NCI-H1436 treated with DMSO at 0.1 percent for 48 hours (cell line): ENCODE measurements around the gene CRYGD.
"Not testable (repeated sequence)": the region's sequence is repeated elsewhere in the genome, so short reads cannot be mapped to it uniquely, and the experiment has no call there.

Experiments
- DNase-seq: peaks from one replicate; lab custom pipeline; 2025; lab: John Stamatoyannopoulos, UW

Gene CRYGD

DNA sequence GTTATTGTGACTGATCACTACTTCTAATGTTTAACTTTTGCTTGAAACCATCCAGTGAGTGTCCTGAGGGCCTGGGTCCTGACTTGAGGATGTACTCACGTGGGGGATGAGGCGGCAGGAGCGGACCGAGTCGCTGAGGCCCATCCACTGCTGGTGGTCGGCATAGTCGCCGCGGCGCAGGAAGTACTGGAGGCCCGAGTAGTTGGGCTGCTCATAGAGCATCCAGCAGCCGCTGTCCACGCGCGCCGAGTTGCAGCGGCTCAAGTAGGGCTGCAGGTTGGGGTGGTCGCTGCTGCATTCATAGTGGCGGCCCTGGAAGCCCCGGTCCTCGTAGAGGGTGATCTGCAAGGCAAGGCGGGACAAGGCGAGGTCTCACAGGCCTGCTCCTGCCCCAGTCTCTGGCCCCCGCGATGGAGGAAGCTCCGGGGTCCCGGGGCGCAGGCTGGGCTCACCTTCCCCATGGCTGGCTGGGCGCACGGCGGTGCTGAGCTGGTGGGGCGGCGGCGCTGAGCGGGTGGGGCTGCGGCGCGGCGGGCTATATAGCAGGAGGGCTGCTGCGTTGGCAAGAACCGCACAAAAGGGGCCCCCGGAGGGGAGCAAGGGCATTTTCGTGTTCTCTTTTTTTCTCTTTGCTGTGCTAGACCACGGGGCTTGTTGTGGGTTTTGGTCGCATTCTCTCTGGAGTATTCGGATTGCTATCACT, at the start of gene CRYGD:
Gene CRYGD, minus strand, starts transcription at position 512 of the 703 bp plus-strand sequence. Its CDS starts 51 bp downstream, at position 461.
- DNase-seq: not testable (repeated sequence)

DNA sequence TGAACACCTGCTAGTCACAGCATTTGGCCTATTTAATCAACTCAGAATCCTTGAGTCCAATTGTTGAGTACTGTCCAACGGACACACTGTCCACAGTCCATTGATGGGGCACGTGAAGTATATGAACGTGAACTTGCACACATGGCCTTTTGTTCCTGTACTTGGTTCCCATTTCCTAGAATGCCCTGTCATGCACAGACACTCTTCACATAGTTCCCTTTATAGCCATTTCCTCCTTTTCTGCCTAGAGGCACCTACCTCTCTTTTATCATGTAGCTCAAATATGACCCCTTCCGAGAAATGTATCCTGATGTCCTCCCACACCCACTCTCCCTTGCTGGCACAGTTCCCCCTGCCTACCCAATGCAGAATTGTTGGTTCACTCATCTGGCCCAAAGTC, 47.8 kb upstream of the CRYGD start:
- DNase-seq: no peak

DNA sequence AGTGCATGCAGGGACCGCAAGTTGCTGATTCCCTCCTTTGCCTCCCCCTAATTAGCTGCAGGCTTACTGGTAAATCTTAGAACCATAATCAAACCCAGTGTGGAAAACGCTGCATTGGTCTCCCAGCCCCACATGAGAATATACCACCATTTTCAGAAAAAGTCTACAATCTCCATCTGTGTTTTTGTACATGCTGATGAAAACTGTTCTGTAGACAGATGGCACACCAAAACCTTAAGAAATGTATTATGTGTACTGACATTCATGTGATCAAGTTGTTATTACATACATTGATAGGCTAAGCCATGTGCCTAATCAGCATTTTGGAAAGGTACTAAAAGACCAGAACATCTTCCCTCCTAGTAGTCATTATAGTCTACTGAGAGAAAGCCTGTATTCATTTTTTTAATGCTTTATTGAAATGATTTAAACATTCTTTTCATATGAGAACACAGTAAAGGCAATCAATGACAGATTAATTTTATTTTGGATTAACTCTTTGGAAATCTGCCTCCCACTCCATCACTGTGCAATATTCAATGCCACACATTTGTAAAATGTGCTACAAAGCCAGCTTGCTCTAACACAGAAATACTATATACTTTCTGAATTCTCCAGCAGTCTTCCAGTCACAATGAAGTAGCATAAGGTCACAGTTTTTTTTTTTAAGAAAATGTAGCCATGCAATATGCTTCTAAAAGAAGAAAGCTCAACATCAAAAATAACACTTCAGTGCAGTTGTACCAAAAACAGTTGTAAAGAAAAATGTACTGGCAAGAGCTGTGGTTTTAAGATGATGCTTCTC, 40.8 kb upstream of the CRYGD start:
- DNase-seq: no peak

- DNase-seq: no peak
Measured at GRCh38 chr2:208163489-208163888, 39.2 kb upstream of the CRYGD start, which contains the start of gene CRYGA. Gene CRYGA (minus strand): TSS chr2:208163589. CDS start chr2:208163556, 33 bp downstream.

- DNase-seq: no peak
Measured at GRCh38 chr2:208156439-208156838, 32.1 kb upstream of the CRYGD start.

GRCh38 chr2:208153156-208153555, 28.8 kb upstream of the CRYGD start:
- no peak for DNase-seq

- no peak for DNase-seq
Measured at GRCh38 chr2:208150956-208151355, 26.6 kb upstream of the CRYGD start.

DNA sequence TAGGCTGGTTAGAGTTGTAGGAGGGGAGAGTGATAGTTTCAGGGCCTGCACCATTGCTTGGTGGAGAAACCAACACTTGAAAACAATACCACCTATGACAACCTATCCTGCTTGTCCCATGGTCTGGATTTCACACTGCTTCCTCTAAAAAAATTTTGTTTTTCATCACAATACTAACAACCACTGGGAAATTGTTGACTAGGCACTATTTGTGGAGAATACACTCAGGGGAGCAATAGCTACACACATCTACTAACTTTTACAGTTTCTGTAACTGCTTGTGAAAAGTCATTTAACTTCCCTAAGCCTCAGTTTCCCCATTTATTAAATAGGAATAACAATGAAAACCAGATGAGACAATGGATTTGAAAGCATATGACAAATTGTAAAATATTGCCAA, 25.8 kb upstream of the CRYGD start:
- no peak for DNase-seq

GRCh38 chr2:208148803-208149202, 24.5 kb upstream of the CRYGD start:
- no peak for DNase-seq

DNA sequence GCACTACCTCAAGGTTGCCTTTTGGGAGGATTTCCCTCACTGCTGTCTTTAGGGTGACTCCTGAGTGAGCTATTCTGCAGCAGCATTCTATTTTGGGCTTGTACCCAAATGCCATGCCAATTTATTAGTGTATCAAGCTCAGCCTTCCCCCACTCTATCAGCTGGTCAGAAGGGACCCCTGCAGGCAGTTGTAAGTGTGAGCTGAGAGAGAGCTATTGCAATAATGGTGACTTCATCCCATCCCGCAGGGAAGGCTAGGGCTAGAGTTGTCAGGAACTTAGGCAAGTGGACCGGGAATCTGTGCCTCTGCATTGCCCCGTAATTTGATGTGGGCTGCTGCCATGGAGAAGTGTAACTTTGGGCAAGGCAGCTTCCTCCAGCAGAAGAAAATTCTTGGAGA, 23.4 kb upstream of the CRYGD start:
- no peak for DNase-seq

GRCh38 chr2:208147008-208147407, 22.7 kb upstream of the CRYGD start:
- no peak for DNase-seq

- no peak for DNase-seq
Measured at GRCh38 chr2:208146006-208146405, 21.7 kb upstream of the CRYGD start, which contains the start of gene CRYGB. Gene CRYGB (minus strand): TSS chr2:208146158. CDS start chr2:208146120, 38 bp downstream.

- peak; percentile 8 for DNase-seq
Measured at GRCh38 chr2:208142925-208143799, 18.8 kb upstream of the CRYGD start.

- DNase-seq: peak; percentile 75
Measured at GRCh38 chr2:208142240-208142924, 18.1 kb upstream of the CRYGD start.

- no peak for DNase-seq
Measured at GRCh38 chr2:208139447-208139846, 15.1 kb upstream of the CRYGD start.

GRCh38 chr2:208138334-208138733, 14.0 kb upstream of the CRYGD start:
- not testable (repeated sequence) for DNase-seq

- DNase-seq: no peak
Measured at GRCh38 chr2:208136716-208137094, 12.4 kb upstream of the CRYGD start.

- no peak for DNase-seq
Measured at GRCh38 chr2:208135794-208136715, 11.7 kb upstream of the CRYGD start.

- DNase-seq: no peak
Measured at GRCh38 chr2:208134928-208135586, 10.7 kb upstream of the CRYGD start.

DNA sequence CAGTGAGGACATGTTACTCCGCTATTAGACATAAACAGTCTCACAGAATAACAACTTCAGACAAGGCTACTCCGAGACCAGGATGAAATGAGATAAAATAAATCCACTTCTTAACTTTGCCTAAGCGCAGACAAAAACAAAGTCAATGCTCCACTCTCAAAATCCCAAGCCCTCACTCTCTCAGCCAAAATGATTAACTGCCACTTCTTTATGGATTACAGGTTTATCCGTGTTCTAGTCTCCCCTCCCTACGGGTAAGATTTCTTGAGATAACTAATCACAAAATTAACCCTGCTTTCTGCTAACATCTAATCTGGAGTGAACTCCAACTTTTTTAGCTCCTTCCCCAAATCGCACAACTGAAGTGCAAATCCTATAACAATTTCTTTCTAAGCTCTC, 6.4 kb upstream of the CRYGD start:
- no peak for DNase-seq
